Immature natural killer cell (primary cell): Measurements from ENCODE around the gene MED13L. TPM values are rescaled to one million over a fixed set of nuclear protein-coding genes. Genes with fewer than 3 reads are reported as not detected.

Experiments
- DNase-seq, 3 donors: peaks; one replicate each; pipeline ENCODE4 v3.0.0; 2022; ENCODE audit warnings: mixed read lengths in 1 of 3
- H3K27ac Mint-ChIP-seq, 6 donors: one replicate each; pipeline ENCODE4 v1.8.0; 2020; ENCODE audit warnings: mixed read lengths in 6 of 6, mild to moderate bottlenecking in 5 of 6, inconsistent platforms in 4 of 6, moderate library complexity in 3 of 6
- H3K27me3 Mint-ChIP-seq, 3 donors: one replicate each; pipeline ENCODE4 v1.8.0; 2020 to 2021; ENCODE audit warnings: low read depth in 3 of 3, mild to moderate bottlenecking in 3 of 3, mixed read lengths in 3 of 3, moderate library complexity in 3 of 3, inconsistent platforms in 1 of 3
- H3K36me3 Mint-ChIP-seq, 3 donors: one replicate each; pipeline ENCODE4 v1.8.0; 2020; ENCODE audit warnings: mixed read lengths in 3 of 3, inconsistent platforms in 2 of 3, mild to moderate bottlenecking in 2 of 3
- H3K4me1 Mint-ChIP-seq, 2 donors: one replicate each; pipeline ENCODE4 v1.8.0; 2020; ENCODE audit warnings: inconsistent platforms in 2 of 2, mild to moderate bottlenecking in 2 of 2, mixed read lengths in 2 of 2, moderate library complexity in 1 of 2
- H3K4me3 Mint-ChIP-seq, 5 donors: one replicate each; pipeline ENCODE4 v1.8.0; 2020; ENCODE audit warnings: mild to moderate bottlenecking in 5 of 5, mixed read lengths in 5 of 5, inconsistent platforms in 3 of 5, moderate library complexity in 3 of 5
- H3K9me3 Mint-ChIP-seq, 6 donors: one replicate each; pipeline ENCODE4 v1.8.0; 2020; ENCODE audit warnings: mild to moderate bottlenecking in 6 of 6, mixed read lengths in 6 of 6, inconsistent platforms in 4 of 6, moderate library complexity in 3 of 6
- polyA plus RNA-seq, 3 donors: library from polyadenylated mRNA; unstranded; fragments of 300-500 nt; fragmentation: Illumina TruSeq; gene quantifications; one replicate each; pipeline ENCODE4 v1.2.3, GENCODE V29; 2021

Gene MED13L
- polyA plus RNA-seq, 3 donors from 2014 or later: 2.3 to 10.3 (median 4.9) TPM

DNA sequence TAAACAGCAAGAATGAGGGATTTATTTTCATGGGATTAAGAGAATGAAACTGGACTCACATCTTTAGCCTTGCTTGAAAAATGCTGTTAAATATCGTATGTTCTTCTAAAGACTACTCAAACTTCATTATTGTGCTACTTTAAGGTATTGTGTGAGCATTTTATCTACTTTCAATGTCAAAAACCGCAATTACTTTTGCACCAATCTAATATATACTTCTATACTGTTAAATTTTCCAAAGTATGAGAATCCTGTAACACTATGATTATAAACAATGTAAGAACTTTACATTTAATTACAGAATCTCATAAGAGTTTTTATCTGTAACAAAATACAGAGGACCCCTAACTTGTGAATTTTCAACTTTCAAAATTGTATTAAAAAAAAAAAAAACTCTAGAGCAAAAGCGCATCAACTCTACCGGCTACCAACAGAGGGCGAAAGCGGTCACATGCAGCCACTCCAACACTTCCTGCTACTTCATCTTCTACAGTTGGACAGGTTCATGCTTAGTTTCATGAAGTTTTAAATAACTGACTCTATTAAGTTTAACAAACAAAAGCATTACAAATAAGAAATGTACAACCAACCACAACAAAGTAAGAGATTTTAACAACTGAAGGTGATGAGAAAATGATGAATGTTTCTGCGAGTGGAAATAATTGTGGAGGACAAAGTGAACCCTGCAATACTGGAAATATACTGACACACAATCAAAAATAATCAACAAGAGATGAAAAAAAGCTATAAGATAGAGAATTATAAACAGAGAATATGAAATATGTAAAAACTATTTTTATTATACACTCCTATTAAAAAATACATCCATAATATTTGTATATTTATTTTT lies 210.9 kb downstream of the MED13L start:
- Mint-ChIP-seq H3K27ac (peak overlapping the region in 4 of 6 donors; percentile 12 to 37 (median 26)), H3K4me3 (peak overlapping the region in 1 of 5 donors; percentile 33), H3K4me1 (peaks cover 30 to 73% of the 10 kb centered on the region in 2 donors), H3K9me3 (no peaks in the 10 kb centered on the region), H3K27me3 (no peaks in the 10 kb centered on the region), H3K36me3 (no peaks in the 10 kb centered on the region)
- peak; percentile 40 to 56 (median 52) for DNase-seq

DNA sequence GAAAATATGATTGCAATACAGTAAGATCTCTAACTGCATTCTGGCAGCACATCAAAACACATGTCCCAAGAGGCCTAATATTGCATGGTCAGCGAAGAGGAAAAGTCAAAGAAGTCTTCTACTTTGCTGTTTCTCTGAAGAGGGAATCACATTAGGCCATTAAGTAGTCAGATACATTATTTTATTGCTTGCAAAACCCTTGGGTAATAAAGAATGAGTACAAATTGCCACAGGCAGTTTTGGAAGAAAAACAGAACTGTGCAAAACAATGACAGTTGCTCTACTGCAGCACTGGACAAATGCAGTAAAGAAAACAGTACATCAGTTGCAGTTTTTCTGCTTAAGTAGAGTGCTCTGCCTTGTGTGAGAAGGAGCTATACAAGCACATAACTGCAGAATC lies 211.9 kb downstream of the MED13L start:
- no peak overlapping the region for H3K27ac Mint-ChIP-seq
- H3K36me3 Mint-ChIP-seq: no peaks in the 10 kb centered on the region
- H3K4me1 Mint-ChIP-seq: peaks cover 35 to 73% of the 10 kb centered on the region in 2 donors
- DNase-seq: no peak
- no peak overlapping the region for H3K4me3 Mint-ChIP-seq
- no peaks in the 10 kb centered on the region for H3K9me3 Mint-ChIP-seq
- H3K27me3 Mint-ChIP-seq: no peaks in the 10 kb centered on the region

DNA sequence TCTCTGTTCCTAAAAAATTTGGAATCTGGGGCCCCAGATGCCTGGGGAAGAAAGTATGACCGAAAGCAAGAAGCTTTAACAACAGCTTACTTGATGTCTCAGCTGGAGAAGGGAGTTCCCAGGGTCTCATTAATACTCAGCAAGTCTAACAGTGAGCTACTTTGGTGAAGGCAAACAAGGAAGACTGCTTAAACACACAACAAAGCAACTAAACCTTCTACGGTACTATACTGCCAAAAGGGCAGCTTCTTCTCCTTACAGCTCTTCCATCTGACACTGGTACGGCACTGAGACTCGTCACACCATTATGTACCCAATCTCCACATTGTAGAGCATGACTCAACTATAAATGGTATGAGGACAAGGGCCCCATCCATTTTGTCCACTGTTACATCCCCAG lies 213.0 kb downstream of the MED13L start:
- H3K9me3 Mint-ChIP-seq: no peaks in the 10 kb centered on the region
- no peak overlapping the region for H3K27ac Mint-ChIP-seq
- H3K4me3 Mint-ChIP-seq: no peak overlapping the region
- H3K27me3 Mint-ChIP-seq: no peaks in the 10 kb centered on the region
- H3K4me1 Mint-ChIP-seq: peaks cover 40 to 76% of the 10 kb centered on the region in 2 donors
- DNase-seq: no peak
- no peaks in the 10 kb centered on the region for H3K36me3 Mint-ChIP-seq

DNA sequence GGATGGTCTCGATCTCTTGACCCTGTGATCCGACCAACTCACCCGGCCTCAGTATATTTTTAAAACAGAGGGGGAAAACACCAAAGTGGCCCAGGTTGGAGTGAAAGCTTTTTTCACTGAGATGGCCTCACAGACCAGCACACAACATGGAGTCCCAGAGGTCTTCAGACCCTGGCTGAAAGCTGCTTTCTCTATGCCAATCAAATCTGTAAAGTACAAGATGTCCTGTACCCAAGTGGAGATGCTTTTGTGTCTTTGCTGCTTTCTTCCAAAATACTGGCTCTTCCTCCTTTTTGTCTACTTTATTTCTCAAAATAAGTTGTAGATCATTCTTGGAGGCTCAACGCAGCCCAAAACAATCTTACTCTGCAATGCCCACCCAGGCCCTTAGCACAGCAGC lies 214.8 kb downstream of the MED13L start:
- no peaks in the 10 kb centered on the region for H3K9me3 Mint-ChIP-seq
- DNase-seq: no peak
- no peaks in the 10 kb centered on the region for H3K27me3 Mint-ChIP-seq
- H3K4me3 Mint-ChIP-seq: no peak overlapping the region
- no peaks in the 10 kb centered on the region for H3K36me3 Mint-ChIP-seq
- H3K27ac Mint-ChIP-seq: peak overlapping the region in 2 of 6 donors; percentile 38 to 49
- peaks cover 30 to 58% of the 10 kb centered on the region in 2 donors for H3K4me1 Mint-ChIP-seq

DNA sequence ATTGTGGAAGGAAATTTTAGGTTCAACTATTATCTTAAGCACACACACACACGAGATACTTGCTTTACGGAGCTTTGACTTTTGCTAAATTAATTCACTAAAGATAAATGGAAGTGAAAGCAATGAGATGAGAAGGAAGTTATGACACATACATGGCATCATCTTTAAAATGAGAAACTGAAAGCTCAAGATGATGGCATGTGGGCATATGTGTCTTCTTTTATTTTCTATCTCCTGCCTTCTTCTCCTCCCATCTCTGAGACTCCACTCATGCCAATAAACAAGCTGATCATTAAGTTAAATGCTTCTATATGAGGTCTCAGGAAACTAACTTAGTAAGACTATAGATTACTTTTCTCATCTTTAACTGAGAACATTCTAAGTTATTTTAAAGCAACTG lies 216.7 kb downstream of the MED13L start:
- H3K36me3 Mint-ChIP-seq: no peaks in the 10 kb centered on the region
- H3K27me3 Mint-ChIP-seq: no peaks in the 10 kb centered on the region
- peaks cover 33 to 54% of the 10 kb centered on the region in 2 donors for H3K4me1 Mint-ChIP-seq
- H3K4me3 Mint-ChIP-seq: peak overlapping the region; percentile 77 to 88 (median 84)
- H3K9me3 Mint-ChIP-seq: no peaks in the 10 kb centered on the region
- peak; percentile 47 to 52 (median 49) for DNase-seq
- H3K27ac Mint-ChIP-seq: peak overlapping the region; percentile 84 to 95 (median 89)

DNA sequence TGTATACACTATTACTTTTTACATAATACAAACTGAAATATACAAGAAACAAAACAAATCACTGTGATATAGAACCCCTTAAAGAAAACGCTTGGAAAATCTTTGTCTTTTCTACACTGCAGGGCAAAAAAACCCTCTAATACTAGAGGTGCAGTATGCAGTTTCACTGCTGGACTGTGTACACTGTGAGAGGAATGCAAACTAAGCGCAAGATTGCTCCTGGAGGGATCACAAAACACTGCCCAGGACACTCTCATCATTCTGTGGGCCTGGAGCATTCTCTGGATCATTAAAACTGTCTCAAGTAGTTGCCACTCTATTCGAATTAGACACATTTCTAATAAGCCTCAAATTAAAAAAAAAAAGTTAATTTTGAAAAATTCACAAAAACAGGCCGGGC lies 217.6 kb downstream of the MED13L start:
- Mint-ChIP-seq H3K27me3 (no peaks in the 10 kb centered on the region), H3K4me1 (peaks cover 36 to 54% of the 10 kb centered on the region in 2 donors), H3K9me3 (no peaks in the 10 kb centered on the region), H3K27ac (peak overlapping the region in 5 of 6 donors; percentile 57 to 95 (median 88)), H3K4me3 (peak overlapping the region in 4 of 5 donors; percentile 33 to 88 (median 66)), H3K36me3 (no peaks in the 10 kb centered on the region)
- DNase-seq: no peak

DNA sequence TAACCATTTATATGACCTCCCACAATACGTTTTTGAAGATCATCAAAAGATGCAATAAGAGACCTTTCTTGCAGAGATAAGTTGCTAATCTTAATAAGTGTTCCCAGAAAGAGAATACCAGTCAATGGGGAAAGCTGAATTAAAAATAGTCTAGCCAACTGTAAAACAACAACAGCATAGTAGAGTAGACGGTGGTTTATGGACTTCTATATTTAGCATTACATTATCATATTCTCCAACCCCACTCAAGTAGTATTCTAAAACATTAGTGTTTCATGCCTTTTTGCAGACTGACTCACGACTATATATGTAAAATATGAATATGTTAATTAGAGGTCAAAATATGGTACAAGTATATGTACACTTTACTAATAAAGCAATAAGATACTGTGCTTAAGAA lies 218.9 kb downstream of the MED13L start:
- Mint-ChIP-seq H3K27me3 (no peaks in the 10 kb centered on the region), H3K36me3 (no peaks in the 10 kb centered on the region), H3K27ac (peak overlapping the region in 1 of 6 donors; percentile 28), H3K4me3 (no peak overlapping the region), H3K4me1 (peaks cover 42 to 65% of the 10 kb centered on the region in 2 donors), H3K9me3 (no peaks in the 10 kb centered on the region)
- no peak for DNase-seq

DNA sequence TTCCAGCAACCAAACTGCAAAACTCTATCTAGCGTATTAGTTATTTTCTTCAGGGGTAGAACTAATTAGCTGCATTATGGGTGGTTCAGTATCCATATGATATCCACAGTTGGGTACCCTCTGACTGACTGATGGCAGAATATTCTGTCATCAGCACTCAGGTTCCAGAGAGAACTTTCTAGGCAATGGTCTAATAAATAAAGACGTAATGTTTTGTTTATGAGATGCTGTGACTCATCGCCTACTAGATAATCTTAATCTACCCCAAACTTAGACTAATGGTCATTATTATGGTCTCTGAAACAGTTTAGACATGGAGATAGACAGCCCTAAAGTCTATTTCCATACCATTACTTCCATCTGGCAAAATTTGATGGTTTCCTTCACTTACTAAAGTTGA lies 220.1 kb downstream of the MED13L start:
- DNase-seq: no peak
- Mint-ChIP-seq H3K27ac (no peak overlapping the region), H3K9me3 (no peaks in the 10 kb centered on the region), H3K36me3 (no peaks in the 10 kb centered on the region), H3K4me1 (peaks cover 46 to 63% of the 10 kb centered on the region in 2 donors), H3K4me3 (no peak overlapping the region), H3K27me3 (no peaks in the 10 kb centered on the region)

DNA sequence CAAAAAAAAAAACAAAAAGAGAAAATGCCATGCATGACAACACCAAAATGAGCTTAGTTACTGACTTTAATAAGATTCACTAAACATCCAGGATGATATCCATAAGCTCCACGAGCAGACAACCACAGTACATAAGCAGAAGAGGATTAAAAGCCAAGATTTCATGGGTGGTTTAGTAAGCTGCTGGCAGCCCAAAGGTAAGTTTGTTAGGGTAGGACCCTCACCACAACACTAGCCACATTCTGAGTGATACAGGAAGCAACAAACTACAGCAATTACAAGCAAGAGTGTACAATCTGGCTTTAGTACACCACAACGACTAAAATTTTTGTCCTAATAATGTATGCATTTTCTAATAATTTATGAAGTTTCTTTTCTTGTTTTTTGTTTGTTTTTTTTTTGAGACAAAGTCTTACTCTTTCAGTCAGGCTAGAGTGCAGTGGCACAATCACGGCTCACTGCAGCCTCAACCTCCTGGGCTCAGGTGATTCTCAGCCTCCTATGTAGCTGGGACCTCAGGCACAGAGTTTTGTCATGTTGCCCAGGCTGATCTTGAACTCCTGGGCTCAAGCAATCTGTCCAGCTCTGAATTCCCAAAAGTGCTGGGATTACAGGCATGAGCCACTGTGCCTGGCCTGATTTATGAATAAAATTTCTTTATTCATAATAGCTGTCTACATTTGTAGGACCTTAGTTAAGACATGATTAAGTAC lies 221.4 kb downstream of the MED13L start:
- no peaks in the 10 kb centered on the region for H3K9me3 Mint-ChIP-seq
- H3K4me1 Mint-ChIP-seq: peaks cover 44 to 62% of the 10 kb centered on the region in 2 donors
- H3K27ac Mint-ChIP-seq: peak overlapping the region in 2 of 6 donors; percentile 73 to 74
- no peaks in the 10 kb centered on the region for H3K36me3 Mint-ChIP-seq
- no peaks in the 10 kb centered on the region for H3K27me3 Mint-ChIP-seq
- DNase-seq: no peak
- H3K4me3 Mint-ChIP-seq: no peak overlapping the region

DNA sequence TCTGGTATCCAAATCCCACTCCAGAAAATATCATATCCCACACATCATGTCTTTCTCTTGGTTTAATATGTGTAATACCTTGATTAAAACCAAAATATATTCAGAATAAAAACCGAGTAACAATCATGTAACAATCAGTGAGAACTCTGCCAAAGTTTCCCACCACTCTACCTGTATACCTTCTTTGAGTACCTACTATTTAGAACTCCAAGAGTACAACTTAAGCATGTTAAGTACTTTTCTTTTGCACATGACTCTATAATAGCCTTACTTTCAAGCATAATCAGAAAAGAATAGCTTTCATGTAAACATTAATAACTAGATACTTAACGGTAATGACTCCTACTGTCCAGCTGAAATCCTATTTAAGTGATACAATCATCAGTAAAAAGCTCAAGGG lies 223.2 kb downstream of the MED13L start:
- H3K4me1 Mint-ChIP-seq: peaks cover 42 to 62% of the 10 kb centered on the region in 2 donors
- no peak overlapping the region for H3K27ac Mint-ChIP-seq
- H3K4me3 Mint-ChIP-seq: no peak overlapping the region

DNA sequence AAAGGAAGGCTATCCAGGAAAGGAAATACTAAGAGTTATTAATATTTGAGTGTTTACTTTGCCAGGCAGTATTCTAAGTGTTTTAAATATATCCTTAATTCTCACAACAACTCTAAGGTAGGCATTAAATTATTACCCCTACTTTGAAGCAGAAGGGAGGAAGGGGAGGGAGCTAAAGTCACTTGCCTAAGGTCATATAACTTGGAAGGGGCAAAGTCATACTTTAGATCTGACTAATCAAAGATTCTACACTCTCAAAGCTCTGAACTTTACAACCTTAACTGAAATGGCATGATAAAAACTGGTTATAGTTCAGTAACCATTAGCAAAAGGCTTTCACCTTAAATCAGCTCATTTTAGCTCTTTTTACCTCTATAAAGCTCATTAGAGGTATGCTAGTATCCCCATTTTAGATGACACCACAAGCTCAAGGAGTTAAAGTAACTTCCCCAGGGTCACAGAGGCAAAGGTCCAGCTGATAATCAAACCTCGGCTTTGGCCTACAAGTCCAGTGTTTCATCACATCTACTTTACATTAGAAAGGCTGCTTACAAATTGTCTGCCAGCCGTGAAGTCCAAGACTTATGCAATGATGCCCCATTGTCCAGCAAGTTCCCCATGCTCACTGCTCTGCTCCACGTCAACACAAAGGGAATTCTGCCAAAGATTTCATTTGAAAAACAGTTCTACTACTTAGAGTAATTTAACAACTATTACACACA lies 223.9 kb downstream of the MED13L start:
- Mint-ChIP-seq H3K36me3 (no peaks in the 10 kb centered on the region), H3K4me3 (no peak overlapping the region)

More for the DNA sequence above, 223.2 kb downstream of the MED13L start:
- no peak for DNase-seq
- Mint-ChIP-seq H3K27me3 (no peaks in the 10 kb centered on the region), H3K36me3 (no peaks in the 10 kb centered on the region), H3K9me3 (no peaks in the 10 kb centered on the region)

DNA sequence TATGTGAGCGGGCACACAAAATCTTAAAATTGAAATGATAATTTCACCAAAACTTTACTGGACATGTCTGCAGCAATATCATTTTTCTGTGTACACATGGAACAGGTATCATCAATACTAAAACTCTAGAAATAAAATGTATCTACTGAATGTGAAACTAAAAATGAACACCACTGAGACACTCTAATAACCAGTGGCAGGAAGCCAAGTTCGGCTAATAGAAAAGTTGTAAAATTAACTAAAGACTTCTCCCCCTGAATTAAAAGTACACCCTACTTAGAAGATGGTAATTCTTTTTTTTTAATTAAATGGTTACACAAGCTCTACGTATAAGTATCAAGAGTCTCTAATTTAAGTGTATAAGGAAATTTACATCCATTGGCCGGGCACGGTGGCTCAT lies 227.2 kb downstream of the MED13L start:
- Mint-ChIP-seq H3K4me3 (peak overlapping the region in 2 of 5 donors; percentile 33 to 53), H3K36me3 (no peaks in the 10 kb centered on the region), H3K4me1 (peaks cover 38 to 64% of the 10 kb centered on the region in 2 donors), H3K27me3 (no peaks in the 10 kb centered on the region), H3K27ac (peak overlapping the region in 1 of 6 donors; percentile 49), H3K9me3 (no peaks in the 10 kb centered on the region)
- DNase-seq: no peak

More for the DNA sequence above, 223.9 kb downstream of the MED13L start:
- H3K27ac Mint-ChIP-seq: peak overlapping the region in 1 of 6 donors; percentile 10
- no peaks in the 10 kb centered on the region for H3K9me3 Mint-ChIP-seq
- no peak for DNase-seq
- H3K4me1 Mint-ChIP-seq: peaks cover 47 to 68% of the 10 kb centered on the region in 2 donors
- H3K27me3 Mint-ChIP-seq: no peaks in the 10 kb centered on the region

DNA sequence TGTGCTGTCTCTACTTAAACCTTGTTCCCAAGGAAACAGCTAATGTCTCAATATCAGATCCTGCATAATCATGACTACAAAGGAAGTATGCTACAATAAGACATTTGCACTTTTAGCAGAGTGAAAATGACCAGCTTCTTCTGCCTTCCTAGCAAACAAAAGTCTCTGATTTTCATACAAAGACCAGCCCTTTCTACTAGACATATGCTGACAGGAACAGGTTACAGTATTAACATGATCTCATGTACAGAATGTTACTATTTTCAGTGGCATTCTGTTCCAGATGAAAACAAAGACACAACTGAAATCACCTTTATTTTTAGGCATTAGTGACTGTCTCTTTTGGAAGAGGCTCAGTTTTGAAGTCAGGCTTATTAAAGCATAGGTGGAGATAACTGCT lies 228.6 kb downstream of the MED13L start:
- no peak for DNase-seq
- Mint-ChIP-seq H3K9me3 (no peaks in the 10 kb centered on the region), H3K27ac (no peak overlapping the region), H3K4me3 (no peak overlapping the region), H3K27me3 (no peaks in the 10 kb centered on the region), H3K36me3 (no peaks in the 10 kb centered on the region), H3K4me1 (peaks cover 37 to 64% of the 10 kb centered on the region in 2 donors)

DNA sequence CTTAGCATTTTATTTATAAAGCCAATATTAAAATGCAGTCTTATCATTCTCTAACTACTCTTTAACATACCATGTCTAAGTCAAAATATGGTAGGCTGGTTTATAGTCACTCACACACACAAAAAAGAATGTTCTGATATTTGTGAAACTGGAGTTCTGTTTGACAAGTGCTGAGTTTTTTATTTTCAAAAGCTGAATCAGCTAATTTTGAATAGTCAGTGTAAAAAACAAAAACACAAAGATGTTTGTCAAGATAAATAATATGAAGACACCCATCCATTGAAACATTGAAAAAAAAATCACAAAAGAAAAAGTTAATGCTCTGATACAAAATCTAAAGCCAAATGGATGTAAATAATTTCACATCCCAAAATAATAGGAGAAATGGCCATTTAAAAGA lies 231.5 kb downstream of the MED13L start:
- no peaks in the 10 kb centered on the region for H3K9me3 Mint-ChIP-seq
- no peak for DNase-seq
- H3K4me3 Mint-ChIP-seq: no peak overlapping the region
- no peaks in the 10 kb centered on the region for H3K36me3 Mint-ChIP-seq
- H3K27ac Mint-ChIP-seq: no peak overlapping the region
- no peaks in the 10 kb centered on the region for H3K27me3 Mint-ChIP-seq
- peaks cover 33 to 65% of the 10 kb centered on the region in 2 donors for H3K4me1 Mint-ChIP-seq
